Liver (tissue), 3 donors: ENCODE measurements around the gene PDE1C.

Experiments
- ATF3 ChIP-seq: IDR thresholded peaks from 2 replicates; pipeline ENCODE4 v1.6.1; 2016; ENCODE audit warnings: antibody characterized with exemption
- EGR1 ChIP-seq, 2 donors: IDR thresholded peaks; 2 replicates each; pipeline ENCODE4 v1.6.1; 2016 to 2018; ENCODE audit warnings: antibody characterized with exemption in 2 of 2, low read depth in 2 of 2
- GABPA ChIP-seq, 2 donors: IDR thresholded peaks in 1 of 2; conservative IDR thresholded peaks in 1 of 2; 2 replicates each; pipeline ENCODE4 v1.6.1; 2016; ENCODE audit warnings: antibody characterized with exemption in 2 of 2, mild to moderate bottlenecking in 1 of 2, moderate library complexity in 1 of 2
- JUND ChIP-seq, 2 donors: IDR thresholded peaks; 2 replicates each; pipeline ENCODE4 v1.6.1; 2016; ENCODE audit warnings: antibody characterized with exemption in 2 of 2
- RAD21 ChIP-seq, 2 donors: IDR thresholded peaks; 2 replicates each; pipeline ENCODE4 v1.6.1; 2016; ENCODE audit warnings: antibody characterized with exemption in 2 of 2, mild to moderate bottlenecking in 2 of 2
- REST ChIP-seq: IDR thresholded peaks from 2 replicates; pipeline ENCODE4 v1.6.1; 2016; ENCODE audit warnings: antibody characterized with exemption, mild to moderate bottlenecking
- RXRA ChIP-seq, 2 donors: IDR thresholded peaks; 2 replicates each; pipeline ENCODE4 v1.6.1; 2017 to 2018; ENCODE audit warnings: antibody characterized with exemption in 2 of 2, mild to moderate bottlenecking in 1 of 2
- SP1 ChIP-seq: IDR thresholded peaks from 2 replicates; pipeline ENCODE4 v1.6.1; 2018; ENCODE audit warnings: antibody characterized with exemption, mild to moderate bottlenecking
- TAF1 ChIP-seq: conservative IDR thresholded peaks from 2 replicates; pipeline ENCODE4 v1.6.1; 2016; ENCODE audit warnings: antibody characterized with exemption, mild to moderate bottlenecking
- YY1 ChIP-seq: IDR thresholded peaks from 2 replicates; pipeline ENCODE4 v1.6.1; 2016; ENCODE audit warnings: antibody characterized with exemption, mild to moderate bottlenecking
- TF ChIP-seq, protein P1 (sequence below): fragments of 150-350 bp; IDR thresholded peaks from 2 replicates; pipeline ENCODE4 v1.5.1; 2017; ENCODE audit warnings: improper control_type of control experiment, low read depth, low read length; ENCODE audit not compliant: missing input control
- TF ChIP-seq, protein P2 (sequence below): IDR thresholded peaks from 2 replicates; pipeline ENCODE4 v1.6.1; 2016; ENCODE audit warnings: antibody characterized with exemption
- TF ChIP-seq, protein P3 (sequence below): IDR thresholded peaks from 2 replicates; pipeline ENCODE4 v1.6.1; 2016; ENCODE audit warnings: antibody characterized with exemption
- donor health status: healthy.
- donor health status: healthy.

DNA sequence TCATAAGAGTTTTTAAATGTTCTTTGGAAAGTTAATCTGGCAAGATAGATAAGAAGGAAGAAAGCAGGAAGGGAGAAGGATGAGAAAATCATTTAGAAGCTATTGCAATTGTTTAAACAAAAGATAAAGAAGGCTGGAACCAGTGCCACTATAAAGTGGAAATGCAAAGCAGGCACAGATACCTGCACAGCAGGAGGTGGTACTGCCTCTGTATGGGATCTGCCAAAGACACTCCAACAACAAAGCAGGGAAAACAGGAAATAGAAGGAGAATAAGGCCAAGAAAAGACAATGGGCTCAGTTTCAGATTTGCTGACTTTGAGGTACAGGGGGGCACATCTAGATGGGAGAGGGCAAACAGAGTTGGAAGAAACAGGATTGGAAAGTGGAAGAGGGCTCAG, 244.6 kb downstream of the PDE1C start:
- TF ChIP-seq, protein P1, sequence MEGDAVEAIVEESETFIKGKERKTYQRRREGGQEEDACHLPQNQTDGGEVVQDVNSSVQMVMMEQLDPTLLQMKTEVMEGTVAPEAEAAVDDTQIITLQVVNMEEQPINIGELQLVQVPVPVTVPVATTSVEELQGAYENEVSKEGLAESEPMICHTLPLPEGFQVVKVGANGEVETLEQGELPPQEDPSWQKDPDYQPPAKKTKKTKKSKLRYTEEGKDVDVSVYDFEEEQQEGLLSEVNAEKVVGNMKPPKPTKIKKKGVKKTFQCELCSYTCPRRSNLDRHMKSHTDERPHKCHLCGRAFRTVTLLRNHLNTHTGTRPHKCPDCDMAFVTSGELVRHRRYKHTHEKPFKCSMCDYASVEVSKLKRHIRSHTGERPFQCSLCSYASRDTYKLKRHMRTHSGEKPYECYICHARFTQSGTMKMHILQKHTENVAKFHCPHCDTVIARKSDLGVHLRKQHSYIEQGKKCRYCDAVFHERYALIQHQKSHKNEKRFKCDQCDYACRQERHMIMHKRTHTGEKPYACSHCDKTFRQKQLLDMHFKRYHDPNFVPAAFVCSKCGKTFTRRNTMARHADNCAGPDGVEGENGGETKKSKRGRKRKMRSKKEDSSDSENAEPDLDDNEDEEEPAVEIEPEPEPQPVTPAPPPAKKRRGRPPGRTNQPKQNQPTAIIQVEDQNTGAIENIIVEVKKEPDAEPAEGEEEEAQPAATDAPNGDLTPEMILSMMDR = no peak
- no peak for TF ChIP-seq GABPA (IDR thresholded peaks at IDR 0.05 in 1 of 2, conservative IDR thresholded peaks at IDR 0.05 in 1 of 2)
- TF ChIP-seq EGR1 (IDR thresholded peaks at IDR 0.05; ENCODE audit: low read depth in 2 of 2) = no peak
- TF ChIP-seq, protein P2, sequence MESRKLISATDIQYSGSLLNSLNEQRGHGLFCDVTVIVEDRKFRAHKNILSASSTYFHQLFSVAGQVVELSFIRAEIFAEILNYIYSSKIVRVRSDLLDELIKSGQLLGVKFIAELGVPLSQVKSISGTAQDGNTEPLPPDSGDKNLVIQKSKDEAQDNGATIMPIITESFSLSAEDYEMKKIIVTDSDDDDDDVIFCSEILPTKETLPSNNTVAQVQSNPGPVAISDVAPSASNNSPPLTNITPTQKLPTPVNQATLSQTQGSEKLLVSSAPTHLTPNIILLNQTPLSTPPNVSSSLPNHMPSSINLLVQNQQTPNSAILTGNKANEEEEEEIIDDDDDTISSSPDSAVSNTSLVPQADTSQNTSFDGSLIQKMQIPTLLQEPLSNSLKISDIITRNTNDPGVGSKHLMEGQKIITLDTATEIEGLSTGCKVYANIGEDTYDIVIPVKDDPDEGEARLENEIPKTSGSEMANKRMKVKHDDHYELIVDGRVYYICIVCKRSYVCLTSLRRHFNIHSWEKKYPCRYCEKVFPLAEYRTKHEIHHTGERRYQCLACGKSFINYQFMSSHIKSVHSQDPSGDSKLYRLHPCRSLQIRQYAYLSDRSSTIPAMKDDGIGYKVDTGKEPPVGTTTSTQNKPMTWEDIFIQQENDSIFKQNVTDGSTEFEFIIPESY = no peak
- no peak for TF ChIP-seq RAD21 (IDR thresholded peaks at IDR 0.05)
- no peak for TF ChIP-seq SP1
- TF ChIP-seq, protein P3, sequence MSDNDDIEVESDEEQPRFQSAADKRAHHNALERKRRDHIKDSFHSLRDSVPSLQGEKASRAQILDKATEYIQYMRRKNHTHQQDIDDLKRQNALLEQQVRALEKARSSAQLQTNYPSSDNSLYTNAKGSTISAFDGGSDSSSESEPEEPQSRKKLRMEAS = no peak
- no peak for TF ChIP-seq YY1
- TF ChIP-seq ATF3 = no peak
- TF ChIP-seq JUND (IDR thresholded peaks at IDR 0.05) = no peak
- TF ChIP-seq REST = no peak
- TF ChIP-seq TAF1 = no peak
- no peak for TF ChIP-seq RXRA (IDR thresholded peaks at IDR 0.05)
